ENCODE results near the gene SPIN1.

DNA sequence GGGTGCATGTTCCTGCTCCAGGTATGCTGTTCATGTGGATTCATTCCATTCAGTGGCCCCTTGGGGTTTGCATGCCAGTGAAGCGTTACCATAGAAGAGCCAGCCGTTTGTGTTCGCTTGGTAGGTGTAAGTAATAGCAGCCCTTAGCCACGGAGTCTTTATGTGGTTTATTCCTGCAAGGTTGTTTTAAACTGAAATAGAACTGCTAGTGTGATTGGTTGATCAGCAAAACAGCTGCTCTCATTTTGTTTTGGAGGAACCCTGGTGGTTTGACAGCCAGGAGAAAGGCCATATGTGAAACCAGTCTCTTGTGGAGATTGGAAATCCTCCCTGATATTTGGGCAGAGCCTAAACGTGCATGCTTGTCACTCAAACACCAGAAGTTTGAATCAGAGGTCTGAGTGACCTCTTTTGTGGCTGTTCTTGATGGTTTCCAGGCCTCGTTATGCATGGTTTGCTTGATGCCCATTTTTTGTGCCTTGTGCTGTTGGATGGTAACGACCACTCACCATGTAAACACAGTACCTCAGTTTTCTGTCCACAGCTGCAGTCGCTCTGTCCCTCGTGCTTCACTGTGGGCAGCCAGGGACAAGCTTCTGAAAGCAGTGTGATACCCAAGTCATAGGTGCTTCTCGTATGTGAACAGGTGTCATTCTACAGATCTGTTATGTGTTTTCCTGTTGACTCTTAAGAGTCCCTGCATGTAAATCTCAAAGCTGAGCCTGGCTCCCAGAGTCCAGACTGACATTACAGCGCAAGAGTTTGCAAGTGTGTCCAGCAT is 88.4 kb downstream of the SPIN1 start:
- TF ChIP-seq, protein P1, sequence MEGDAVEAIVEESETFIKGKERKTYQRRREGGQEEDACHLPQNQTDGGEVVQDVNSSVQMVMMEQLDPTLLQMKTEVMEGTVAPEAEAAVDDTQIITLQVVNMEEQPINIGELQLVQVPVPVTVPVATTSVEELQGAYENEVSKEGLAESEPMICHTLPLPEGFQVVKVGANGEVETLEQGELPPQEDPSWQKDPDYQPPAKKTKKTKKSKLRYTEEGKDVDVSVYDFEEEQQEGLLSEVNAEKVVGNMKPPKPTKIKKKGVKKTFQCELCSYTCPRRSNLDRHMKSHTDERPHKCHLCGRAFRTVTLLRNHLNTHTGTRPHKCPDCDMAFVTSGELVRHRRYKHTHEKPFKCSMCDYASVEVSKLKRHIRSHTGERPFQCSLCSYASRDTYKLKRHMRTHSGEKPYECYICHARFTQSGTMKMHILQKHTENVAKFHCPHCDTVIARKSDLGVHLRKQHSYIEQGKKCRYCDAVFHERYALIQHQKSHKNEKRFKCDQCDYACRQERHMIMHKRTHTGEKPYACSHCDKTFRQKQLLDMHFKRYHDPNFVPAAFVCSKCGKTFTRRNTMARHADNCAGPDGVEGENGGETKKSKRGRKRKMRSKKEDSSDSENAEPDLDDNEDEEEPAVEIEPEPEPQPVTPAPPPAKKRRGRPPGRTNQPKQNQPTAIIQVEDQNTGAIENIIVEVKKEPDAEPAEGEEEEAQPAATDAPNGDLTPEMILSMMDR (IDR thresholded peaks at IDR 0.05; ENCODE audit: extremely low read depth in 1 of 2, insufficient read depth in 1 of 2, low read depth in 1 of 2, low read length in 2 of 2) = no peak
- no peak for TF ChIP-seq MAX (IDR thresholded peaks at IDR 0.05; ENCODE audit: insufficient read depth, insufficient read length)
- no peak for TF ChIP-seq POLR2AphosphoS5 (IDR thresholded peaks at IDR 0.05; ENCODE audit: insufficient read depth, low read depth, low read length)
- no peak for TF ChIP-seq EZH2 (IDR thresholded peaks at IDR 0.05; ENCODE audit: borderline replicate concordance, low read depth, low read length, severe bottlenecking)
- TF ChIP-seq POLR2A (IDR thresholded peaks at IDR 0.05; ENCODE audit: low read depth, low read length) = no peak
- TF ChIP-seq JUN (IDR thresholded peaks at IDR 0.05; ENCODE audit: borderline replicate concordance, insufficient read depth, insufficient read length, low read depth) = no peak
- no peak for TF ChIP-seq GATA2 (IDR thresholded peaks at IDR 0.05; ENCODE audit: insufficient read depth, insufficient read length, low read depth, low read length)
- TF ChIP-seq FOS (IDR thresholded peaks at IDR 0.05; ENCODE audit: borderline replicate concordance, insufficient read depth, low read length) = no peak
- TF ChIP-seq MYC (IDR thresholded peaks at IDR 0.05; ENCODE audit: low read depth, low read length) = no peak
